ENCODE measurements around the gene CABP1. TPM values are rescaled to one million over a fixed set of nuclear protein-coding genes. Genes with fewer than 3 reads are reported as not detected.

The CABP1 gene
- total RNA-seq, 2 experiments from 2014 or later: not detected

DNA sequence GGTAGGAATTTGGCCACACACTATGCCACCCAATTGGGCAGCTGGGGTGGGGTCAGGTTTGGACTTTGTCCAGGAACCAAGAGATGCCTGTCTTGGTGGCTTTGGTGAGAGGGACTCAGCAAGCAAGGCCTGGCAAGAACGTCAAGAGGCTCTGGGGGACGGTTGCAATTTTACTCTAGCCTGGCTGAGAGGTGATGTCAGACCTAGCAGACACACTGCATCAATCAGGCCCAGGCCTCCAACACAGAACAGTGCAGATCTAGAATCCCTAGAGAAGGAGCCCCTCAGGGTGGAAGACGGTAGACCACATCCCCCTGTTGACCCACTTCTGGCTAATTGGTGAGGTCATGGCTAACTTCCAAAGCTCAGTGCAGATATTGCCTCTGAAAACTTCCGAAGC lies 68.2 kb downstream of the CABP1 start:
- intact Hi-C loops (cut with micrococcal nuclease): no loop called here
- CTCF ChIA-PET: interaction anchor here (0.8 to 1.9 kb wide), 3 partner anchors 62 to 263 kb away, joined by 3 to 6 read pairs (median 3); no protein-coding TSS in a partner anchor
- Mint-ChIP-seq H3K9me3 (no peaks in the 10 kb centered on the region), H3K27me3 (ENCODE audit: low read depth) (no peaks in the 10 kb centered on the region), H3K36me3 (ENCODE audit: low read depth) (peaks cover 6% of the 10 kb centered on the region), H3K4me1 (ENCODE audit: low read depth) (peaks cover 28% of the 10 kb centered on the region), H3K4me3 (no peak overlapping the region), H3K27ac (no peak overlapping the region)
- DNase-seq: no peak

GRCh38 chr12:120710031-120710804 lies 69.8 kb downstream of the CABP1 start, which contains the start of gene UNC119B:
TSS of gene UNC119B (plus strand) at chr12:120710458. CDS start at chr12:120710475, 17 bp downstream.
- CTCF ChIA-PET: interaction anchor here (1.1 to 2.2 kb wide), 4 partner anchors 22 to 127 kb away, joined by 3 to 12 read pairs (median 6); no protein-coding TSS in a partner anchor
- H3K4me3 Mint-ChIP-seq: peak within 1 kb of the TSS; percentile 85
- DNase-seq: peak; percentile 73
- H3K27me3 Mint-ChIP-seq (ENCODE audit: low read depth): no peaks in the 10 kb centered on the region
- intact Hi-C loops (cut with micrococcal nuclease): loop anchor here (1.0 to 5.0 kb wide), 3 partner anchors 24 to 383 kb away; partner anchors contain the start of genes COX6A1 and PLA2G1B
- H3K4me1 Mint-ChIP-seq (ENCODE audit: low read depth): peaks cover 32% of the 10 kb centered on the region
- no peaks in the 10 kb centered on the region for H3K9me3 Mint-ChIP-seq
- peaks cover 13% of the 10 kb centered on the region for H3K36me3 Mint-ChIP-seq (ENCODE audit: low read depth)
- H3K27ac Mint-ChIP-seq: peak within 1 kb of the TSS; percentile 84

GRCh38 chr12:120710805-120711296 lies 70.4 kb downstream of the CABP1 start:
- Mint-ChIP-seq H3K36me3 (ENCODE audit: low read depth) (peaks cover 14% of the 10 kb centered on the region), H3K27ac (peak overlapping the region; percentile 84), H3K9me3 (no peaks in the 10 kb centered on the region), H3K27me3 (ENCODE audit: low read depth) (no peaks in the 10 kb centered on the region), H3K4me1 (ENCODE audit: low read depth) (peaks cover 32% of the 10 kb centered on the region), H3K4me3 (peak overlapping the region; percentile 85)
- CTCF ChIA-PET: interaction anchor here (0.6 to 2.2 kb wide), 7 partner anchors 20 to 209 kb away, joined by 3 to 12 read pairs (median 4); partner anchors contain the start of gene POP5
- DNase-seq: peak; percentile 59
- intact Hi-C loops (cut with micrococcal nuclease): loop anchor here (1.0 to 5.0 kb wide), 3 partner anchors 25 to 384 kb away; partner anchors contain the start of genes COX6A1 and PLA2G1B

GRCh38 chr12:120711411-120711810 lies 71.0 kb downstream of the CABP1 start:
- Mint-ChIP-seq H3K4me1 (ENCODE audit: low read depth) (peaks cover 32% of the 10 kb centered on the region), H3K27me3 (ENCODE audit: low read depth) (no peaks in the 10 kb centered on the region), H3K36me3 (ENCODE audit: low read depth) (peaks cover 16% of the 10 kb centered on the region), H3K9me3 (no peaks in the 10 kb centered on the region), H3K27ac (peak overlapping the region; percentile 84), H3K4me3 (peak overlapping the region; percentile 85)
- no peak for DNase-seq
- CTCF ChIA-PET: interaction anchor here (0.6 to 2.2 kb wide), 6 partner anchors 21 to 209 kb away, joined by 3 to 12 read pairs (median 4); partner anchors contain the start of gene POP5
- intact Hi-C loops (cut with micrococcal nuclease): loop anchor here (2.0 to 5.0 kb wide), 2 partner anchors 273 to 384 kb away; partner anchors contain the start of genes COX6A1 and PLA2G1B

DNA sequence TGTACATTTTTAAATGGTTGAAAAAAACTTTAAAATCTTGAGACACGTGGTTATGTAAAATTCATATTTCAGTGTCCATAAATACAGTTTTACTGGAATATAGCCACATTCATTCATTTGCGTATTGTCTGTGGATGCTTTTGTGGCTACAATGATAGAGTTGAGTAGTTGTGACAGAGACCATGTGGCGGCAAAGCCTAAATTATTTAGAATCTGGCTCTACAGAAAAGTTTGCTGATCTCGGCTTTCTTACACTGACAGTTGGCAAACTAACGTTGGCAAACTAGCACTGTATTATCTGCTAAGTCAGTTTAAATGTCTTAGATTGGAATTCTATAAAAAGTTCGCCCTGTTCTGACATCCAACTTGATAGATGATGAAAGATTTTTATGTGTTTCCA lies 72.2 kb downstream of the CABP1 start:
- H3K4me1 Mint-ChIP-seq (ENCODE audit: low read depth): peaks cover 32% of the 10 kb centered on the region
- H3K27ac Mint-ChIP-seq: no peak overlapping the region
- CTCF ChIA-PET: interaction anchor here (0.5 to 2.2 kb wide), 3 partner anchors 104 to 241 kb away, joined by 3 to 12 read pairs (median 5); no protein-coding TSS in a partner anchor
- peaks cover 20% of the 10 kb centered on the region for H3K36me3 Mint-ChIP-seq (ENCODE audit: low read depth)
- no peak overlapping the region for H3K4me3 Mint-ChIP-seq
- intact Hi-C loops (cut with micrococcal nuclease): loop anchor here (5.0 kb wide), 1 partner anchor 385 kb away; the partner anchor contains the start of gene PLA2G1B
- DNase-seq: no peak
- H3K9me3 Mint-ChIP-seq: no peaks in the 10 kb centered on the region
- no peaks in the 10 kb centered on the region for H3K27me3 Mint-ChIP-seq (ENCODE audit: low read depth)

DNA sequence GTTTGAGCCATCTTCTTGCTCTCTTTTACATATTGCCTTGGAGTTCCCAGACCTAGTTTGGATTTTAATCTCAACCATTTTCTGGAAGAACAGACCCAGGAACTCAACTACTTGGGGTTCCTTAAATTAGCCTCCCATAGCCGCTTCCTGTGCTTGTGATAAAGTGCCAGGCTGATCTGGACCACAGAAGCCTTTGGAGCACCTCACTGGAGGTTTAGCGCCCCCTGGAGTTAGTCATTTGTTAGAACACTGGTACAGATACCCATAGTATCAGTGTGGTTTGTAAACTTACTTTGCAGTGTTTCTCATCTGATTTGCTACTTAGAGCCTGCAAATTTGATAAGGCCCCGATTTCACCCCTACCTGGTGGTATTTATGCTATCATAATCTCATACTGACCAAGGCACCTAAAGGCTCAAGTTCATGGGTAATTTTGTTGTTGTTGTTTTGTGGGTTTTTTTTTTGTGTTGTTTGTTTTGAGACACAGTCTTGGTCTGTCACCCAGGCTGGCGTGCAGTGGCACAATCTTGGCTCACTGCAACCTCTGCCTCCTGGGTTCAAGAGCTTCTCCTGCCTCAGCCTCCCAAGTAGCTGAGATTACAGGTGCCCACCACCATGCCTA lies 73.5 kb downstream of the CABP1 start:
- peaks cover 40% of the 10 kb centered on the region for H3K4me1 Mint-ChIP-seq (ENCODE audit: low read depth)
- DNase-seq: peak; percentile 87
- CTCF ChIA-PET: interaction anchor here (0.6 to 4.9 kb wide), 7 partner anchors 11 to 131 kb away, joined by 3 to 30 read pairs (median 3); partner anchors contain the start of gene ACADS
- no peaks in the 10 kb centered on the region for H3K27me3 Mint-ChIP-seq (ENCODE audit: low read depth)
- no peak overlapping the region for H3K27ac Mint-ChIP-seq
- H3K36me3 Mint-ChIP-seq (ENCODE audit: low read depth): peaks cover 28% of the 10 kb centered on the region
- no peak overlapping the region for H3K4me3 Mint-ChIP-seq
- intact Hi-C loops (cut with micrococcal nuclease): loop anchor here (1.0 to 5.0 kb wide), 5 partner anchors 28 to 387 kb away; partner anchors contain the start of gene PLA2G1B
- no peaks in the 10 kb centered on the region for H3K9me3 Mint-ChIP-seq

Other genes starting within 250 kb of the CABP1 start
- 100 to 1,000 TPM; 536 to 540 TPM for gene COX6A1, start 202.5 kb upstream of the CABP1 start, total RNA-seq
- gene TRIAP1, start 194.2 kb upstream of the CABP1 start, total RNA-seq: 10 to 100 TPM; 56.8 to 59.2 TPM
- 10 to 100 TPM; 33.1 to 35.3 TPM for gene GATC, start 194.2 kb upstream of the CABP1 start, total RNA-seq
- gene SRSF9, start 170.9 kb upstream of the CABP1 start, total RNA-seq: 100 to 1,000 TPM; 164 to 171 TPM
- gene DYNLL1, start 144.5 kb upstream of the CABP1 start, total RNA-seq: 10 to 100 TPM; 93.4 to 93.5 TPM
- 10 to 100 TPM; 29.5 TPM for gene COQ5, start 111.5 kb upstream of the CABP1 start, total RNA-seq
- 100 to 1,000 TPM; 159 to 166 TPM for gene RNF10, start 106.3 kb upstream of the CABP1 start, total RNA-seq
- gene POP5, start 59.2 kb upstream of the CABP1 start, total RNA-seq: 10 to 100 TPM; 44.2 to 45.0 TPM
- 10 to 100 TPM; 78.6 to 89.7 TPM for gene MLEC, start 46.5 kb downstream of the CABP1 start, total RNA-seq
- gene UNC119B, start 69.8 kb downstream of the CABP1 start, total RNA-seq: 10 to 100 TPM; 31.9 to 32.6 TPM
- gene ACADS, start 85.2 kb downstream of the CABP1 start, total RNA-seq: 10 to 100 TPM; 15.4 to 15.8 TPM